HG03571 (cell line): ENCODE measurements around the gene CHRNA4.
"Not testable (repeated sequence)": the region's sequence is repeated elsewhere in the genome, so short reads cannot be mapped to it uniquely, and the experiment has no call there.

Source experiments
- ATAC-seq: cut with Tn5 transposase; IDR thresholded peaks from one replicate; pipeline ENCODE4 v1.9.1; 2021; ENCODE audit not compliant: unreplicated experiment

CHRNA4 gene

GRCh38 chr20:63398744-63399514 lies 37.8 kb upstream of the CHRNA4 start:
- ATAC-seq, result no peak

GRCh38 chr20:63397946-63398450 lies 36.8 kb upstream of the CHRNA4 start:
- no peak for ATAC-seq

GRCh38 chr20:63397155-63397843 lies 36.1 kb upstream of the CHRNA4 start:
- ATAC-seq, result no peak

GRCh38 chr20:63396300-63396699 lies 35.2 kb upstream of the CHRNA4 start:
- ATAC-seq, result no peak

- no peak for ATAC-seq
Measured at GRCh38 chr20:63395723-63396122, 34.6 kb upstream of the CHRNA4 start.

- ATAC-seq, result no peak
Measured at GRCh38 chr20:63394920-63395455, 33.8 kb upstream of the CHRNA4 start.

GRCh38 chr20:63394069-63394919 lies 33.1 kb upstream of the CHRNA4 start:
- ATAC-seq, result no peak

GRCh38 chr20:63393566-63393965 lies 32.4 kb upstream of the CHRNA4 start:
- ATAC-seq, result no peak

- ATAC-seq, result no peak
Measured at GRCh38 chr20:63392465-63393365, 31.6 kb upstream of the CHRNA4 start.

GRCh38 chr20:63387917-63388316 lies 26.8 kb upstream of the CHRNA4 start:
- ATAC-seq, result no peak

GRCh38 chr20:63387393-63387792 lies 26.2 kb upstream of the CHRNA4 start:
- ATAC-seq, result no peak

- no peak for ATAC-seq
Measured at GRCh38 chr20:63386491-63386890, 25.3 kb upstream of the CHRNA4 start.

GRCh38 chr20:63385819-63386218 lies 24.7 kb upstream of the CHRNA4 start:
- ATAC-seq, result no peak

- ATAC-seq, result no peak
Measured at GRCh38 chr20:63384336-63384735, 23.2 kb upstream of the CHRNA4 start.

- no peak for ATAC-seq
Measured at GRCh38 chr20:63383556-63383955, 22.4 kb upstream of the CHRNA4 start.

- ATAC-seq, result no peak
Measured at GRCh38 chr20:63382551-63383300, 21.6 kb upstream of the CHRNA4 start.

GRCh38 chr20:63381781-63382431 lies 20.8 kb upstream of the CHRNA4 start:
- ATAC-seq, result no peak

GRCh38 chr20:63380346-63380870 lies 19.3 kb upstream of the CHRNA4 start:
- ATAC-seq, result no peak

- ATAC-seq, result not testable (repeated sequence)
Measured at GRCh38 chr20:63379872-63380271, 18.7 kb upstream of the CHRNA4 start.
